ENCODE measurements around the gene BCKDHA. TPM values are rescaled to one million over a fixed set of nuclear protein-coding genes. Genes with fewer than 3 reads are reported as not detected.
"Not testable (repeated sequence)": the region's sequence is repeated elsewhere in the genome, so short reads cannot be mapped to it uniquely, and the experiment has no call there.

Gene BCKDHA
- total RNA-seq, 4 donors from 2014 or later, result 40.7 to 75.2 (median 54.0) TPM

DNA sequence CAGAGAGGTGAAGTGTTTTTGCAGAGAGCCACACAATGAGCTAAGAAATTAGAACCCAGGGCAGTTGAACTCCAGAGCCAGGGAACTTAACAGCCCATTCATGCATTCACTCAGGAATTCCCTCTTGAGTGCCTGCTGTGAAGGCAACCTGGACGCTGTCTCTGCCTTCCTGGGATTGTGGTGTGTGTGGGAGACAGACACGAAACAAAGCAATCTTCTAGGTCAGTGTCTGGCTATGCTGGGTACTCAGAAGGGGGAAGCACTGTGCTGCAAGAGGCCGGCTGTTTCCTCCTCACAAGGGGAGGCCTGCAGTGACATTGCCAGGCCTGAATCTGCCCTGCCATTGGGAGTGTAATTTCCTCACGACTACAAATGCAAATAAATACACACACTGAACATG, 9.7 kb downstream of the BCKDHA start:
- TF ChIP-seq, protein P1, sequence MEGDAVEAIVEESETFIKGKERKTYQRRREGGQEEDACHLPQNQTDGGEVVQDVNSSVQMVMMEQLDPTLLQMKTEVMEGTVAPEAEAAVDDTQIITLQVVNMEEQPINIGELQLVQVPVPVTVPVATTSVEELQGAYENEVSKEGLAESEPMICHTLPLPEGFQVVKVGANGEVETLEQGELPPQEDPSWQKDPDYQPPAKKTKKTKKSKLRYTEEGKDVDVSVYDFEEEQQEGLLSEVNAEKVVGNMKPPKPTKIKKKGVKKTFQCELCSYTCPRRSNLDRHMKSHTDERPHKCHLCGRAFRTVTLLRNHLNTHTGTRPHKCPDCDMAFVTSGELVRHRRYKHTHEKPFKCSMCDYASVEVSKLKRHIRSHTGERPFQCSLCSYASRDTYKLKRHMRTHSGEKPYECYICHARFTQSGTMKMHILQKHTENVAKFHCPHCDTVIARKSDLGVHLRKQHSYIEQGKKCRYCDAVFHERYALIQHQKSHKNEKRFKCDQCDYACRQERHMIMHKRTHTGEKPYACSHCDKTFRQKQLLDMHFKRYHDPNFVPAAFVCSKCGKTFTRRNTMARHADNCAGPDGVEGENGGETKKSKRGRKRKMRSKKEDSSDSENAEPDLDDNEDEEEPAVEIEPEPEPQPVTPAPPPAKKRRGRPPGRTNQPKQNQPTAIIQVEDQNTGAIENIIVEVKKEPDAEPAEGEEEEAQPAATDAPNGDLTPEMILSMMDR (IDR thresholded peaks at IDR 0.05), result no peak
- TF ChIP-seq POLR2A (IDR thresholded peaks at IDR 0.05; ENCODE audit: low read depth) (no peak), EP300 (IDR thresholded peaks at IDR 0.05) (no peak), POLR2AphosphoS5 (IDR thresholded peaks at IDR 0.05) (no peak)
- intact Hi-C loops (cut with DNase I), result no loop called here
- no peaks in the 10 kb centered on the region for H3K9me3 ChIP-seq
- no peak for DNase-seq (ENCODE audit: extremely low spot score)
- no peaks in the 10 kb centered on the region for H3K27me3 ChIP-seq
- no peak overlapping the region for H3K4me3 ChIP-seq
- peaks cover 54 to 75% (median 70%) of the 10 kb centered on the region in 4 donors for H3K4me1 ChIP-seq
- WGBS, result 60% methylated on average over 4 of the region's 4 CpGs
- no peak overlapping the region for H3K27ac ChIP-seq (replicated peaks in 1 of 4)
- peaks cover 8 to 34% (median 16%) of the 10 kb centered on the region in 4 donors for H3K36me3 ChIP-seq

DNA sequence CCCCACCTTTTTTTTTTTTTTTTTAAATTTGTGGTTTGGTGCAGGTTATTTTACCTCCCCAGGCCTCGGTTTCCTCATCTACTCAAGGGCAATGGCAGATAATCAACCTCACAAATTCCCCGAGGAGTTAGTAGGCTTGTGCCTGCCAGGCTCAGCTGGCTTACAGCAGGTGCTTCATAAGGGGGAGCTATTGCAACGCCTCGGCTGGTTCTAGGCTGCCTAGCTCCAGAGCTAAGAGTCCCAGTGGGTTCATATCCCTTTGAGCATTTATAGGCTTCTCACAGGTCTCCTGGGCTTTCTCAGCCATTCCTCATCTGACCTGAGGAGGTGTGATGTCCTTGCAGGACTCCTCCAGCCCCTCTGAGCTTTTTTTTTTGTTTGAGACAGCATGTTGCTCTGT, 10.6 kb downstream of the BCKDHA start:
- Histone ChIP-seq H3K9me3 (no peaks in the 10 kb centered on the region), H3K27ac (replicated peaks in 1 of 4) (no peak overlapping the region), H3K36me3 (peaks cover 9 to 39% (median 24%) of the 10 kb centered on the region in 4 donors), H3K4me3 (no peak overlapping the region), H3K27me3 (no peaks in the 10 kb centered on the region), H3K4me1 (peaks cover 53 to 71% (median 66%) of the 10 kb centered on the region in 4 donors)
- intact Hi-C loops (cut with DNase I), result no loop called here
- no peak for DNase-seq (ENCODE audit: extremely low spot score)
- no peak for TF ChIP-seq POLR2A (IDR thresholded peaks at IDR 0.05; ENCODE audit: low read depth)
- TF ChIP-seq, protein P1 (IDR thresholded peaks at IDR 0.05), result no peak
- no peak for TF ChIP-seq EP300 (IDR thresholded peaks at IDR 0.05)
- no peak for TF ChIP-seq POLR2AphosphoS5 (IDR thresholded peaks at IDR 0.05)
- 71% methylated on average over 4 of the region's 4 CpGs for WGBS

DNA sequence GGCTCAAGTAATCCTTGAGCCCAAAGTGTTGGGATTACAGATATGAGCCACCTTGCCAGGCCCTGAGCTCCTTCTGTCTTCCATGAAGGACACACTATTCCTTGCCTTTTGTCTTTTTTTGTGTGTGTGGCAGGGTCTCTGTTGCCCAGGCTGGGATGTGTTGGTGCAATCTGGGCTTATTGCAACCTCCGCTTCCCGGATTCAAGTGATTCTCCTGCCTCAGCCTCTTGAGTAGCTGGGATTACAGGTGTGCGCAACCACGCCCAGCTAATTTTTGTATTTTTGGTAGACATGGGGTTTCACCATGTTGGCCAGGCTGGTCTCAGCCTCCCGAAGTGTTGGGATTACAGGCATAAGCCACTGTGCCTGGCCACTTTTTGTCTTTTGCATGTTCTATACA, 11.2 kb downstream of the BCKDHA start:
- Histone ChIP-seq H3K27ac (replicated peaks in 1 of 4) (peak overlapping the region; percentile 4 to 46 (median 22)), H3K4me1 (peaks cover 48 to 65% (median 61%) of the 10 kb centered on the region in 4 donors), H3K36me3 (peaks cover 14 to 43% (median 30%) of the 10 kb centered on the region in 4 donors)
- H3K27me3 ChIP-seq; H3K4me3 ChIP-seq; intact Hi-C loops (cut with DNase I); DNase-seq (ENCODE audit: extremely low spot score); H3K9me3 ChIP-seq: not testable (repeated sequence)
- 98% methylated on average over 5 of the region's 5 CpGs for WGBS

DNA sequence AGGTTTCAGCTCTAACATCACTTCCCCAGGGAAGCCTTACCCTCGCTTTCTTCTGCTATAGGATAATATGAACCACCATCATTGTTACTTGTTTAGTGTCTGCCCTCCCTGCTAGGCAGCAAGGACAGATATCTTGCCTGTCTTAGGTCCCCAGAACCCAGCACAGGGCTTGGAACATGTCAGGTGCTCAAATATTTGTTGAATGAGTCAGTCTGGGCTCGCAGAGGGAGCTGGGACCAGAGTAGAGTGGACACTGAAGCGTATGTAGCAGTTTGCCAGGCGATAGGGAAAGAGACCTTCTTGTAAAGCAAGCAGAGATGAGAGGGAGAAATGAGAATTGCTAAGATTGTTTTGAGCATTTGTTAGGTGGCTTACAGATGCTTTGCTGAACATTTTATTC, 11.7 kb downstream of the BCKDHA start:
- Histone ChIP-seq H3K9me3 (no peaks in the 10 kb centered on the region), H3K4me1 (peaks cover 48 to 62% (median 60%) of the 10 kb centered on the region in 4 donors), H3K27ac (replicated peaks in 1 of 4) (peak overlapping the region; percentile 4 to 46 (median 22)), H3K27me3 (no peaks in the 10 kb centered on the region), H3K36me3 (peaks cover 18 to 48% (median 34%) of the 10 kb centered on the region in 4 donors), H3K4me3 (no peak overlapping the region)
- DNase-seq (ENCODE audit: extremely low spot score), result no peak
- WGBS, result 49% methylated on average over 4 of the region's 4 CpGs
- TF ChIP-seq POLR2AphosphoS5 (IDR thresholded peaks at IDR 0.05) (peak in 1 of 2 donors; percentile 52), POLR2A (IDR thresholded peaks at IDR 0.05; ENCODE audit: low read depth) (no peak)
- TF ChIP-seq, protein P1 (IDR thresholded peaks at IDR 0.05), result no peak
- intact Hi-C loops (cut with DNase I), result no loop called here

DNA sequence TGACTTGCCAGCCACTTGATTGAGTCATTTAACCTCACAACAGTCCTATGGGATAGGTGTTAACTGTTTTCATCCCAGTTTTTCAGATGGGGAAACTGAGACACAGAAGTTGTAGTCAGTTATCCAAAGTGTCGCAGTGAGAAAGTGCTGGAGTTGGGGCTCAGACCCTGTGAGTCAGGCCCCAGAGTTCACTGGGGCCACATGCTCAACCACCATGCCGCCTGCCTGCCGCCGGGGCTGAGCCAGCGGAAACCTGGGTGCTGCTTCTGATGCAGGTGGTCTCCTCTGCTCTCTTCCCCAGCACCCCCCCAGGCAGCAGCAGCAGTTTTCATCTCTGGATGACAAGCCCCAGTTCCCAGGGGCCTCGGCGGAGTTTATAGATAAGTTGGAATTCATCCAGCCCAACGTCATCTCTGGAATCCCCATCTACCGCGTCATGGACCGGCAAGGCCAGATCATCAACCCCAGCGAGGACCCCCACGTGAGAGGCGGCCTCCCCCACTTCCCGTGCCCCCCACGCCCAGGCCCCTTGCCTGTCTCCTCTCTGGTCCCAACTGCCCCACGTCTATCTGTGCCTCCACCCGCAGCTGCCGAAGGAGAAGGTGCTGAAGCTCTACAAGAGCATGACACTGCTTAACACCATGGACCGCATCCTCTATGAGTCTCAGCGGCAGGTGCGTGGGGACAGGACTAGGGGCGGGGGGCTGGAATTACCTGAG, 12.9 kb downstream of the BCKDHA start:
- no peak for TF ChIP-seq POLR2AphosphoS5 (IDR thresholded peaks at IDR 0.05)
- no peak for TF ChIP-seq POLR2A (IDR thresholded peaks at IDR 0.05; ENCODE audit: low read depth)
- no peak for TF ChIP-seq EP300 (IDR thresholded peaks at IDR 0.05)
- TF ChIP-seq, protein P1 (IDR thresholded peaks at IDR 0.05), result no peak
- peaks cover 47 to 55% (median 52%) of the 10 kb centered on the region in 4 donors for H3K4me1 ChIP-seq
- H3K36me3 ChIP-seq, result peaks cover 24 to 57% (median 46%) of the 10 kb centered on the region in 4 donors
- no peaks in the 10 kb centered on the region for H3K9me3 ChIP-seq
- intact Hi-C loops (cut with DNase I), result no loop called here
- no peaks in the 10 kb centered on the region for H3K27me3 ChIP-seq
- peak overlapping the region in 2 of 4 donors; percentile 23 to 46 for H3K27ac ChIP-seq (replicated peaks in 1 of 4)
- H3K4me3 ChIP-seq, result no peak overlapping the region
- DNase-seq (ENCODE audit: extremely low spot score), result no peak
- 91% methylated on average over 19 of the region's 23 CpGs for WGBS

All from esophagus muscularis mucosa (tissue), 4 donors.